Lower lobe of right lung (tissue), 2 donors: ENCODE results near the gene SLC39A3. TPM values are rescaled to one million over a fixed set of nuclear protein-coding genes. Genes with fewer than 3 reads are reported as not detected.

ENCODE experiments used
- ATAC-seq, 2 donors: fragments of 200-7000 bp; cut with Tn5 transposase; one replicate each; pipeline ENCODE4 v1.9.1; 2020 to 2022; ENCODE audit warnings: mild to moderate bottlenecking in 2 of 2, moderate library complexity in 2 of 2
- DNase-seq: peaks from one replicate; pipeline ENCODE4 v3.0.0-alpha.2; 2020
- H3K27ac ChIP-seq: fragments of 200-600 bp; one replicate; pipeline ENCODE4 v1.8.0; 2022
- H3K27me3 ChIP-seq: fragments of 200-600 bp; one replicate; pipeline ENCODE4 v1.8.0; 2022; ENCODE audit warnings: low read depth
- H3K36me3 ChIP-seq: fragments of 200-600 bp; one replicate; pipeline ENCODE4 v1.8.0; 2022; ENCODE audit warnings: mild to moderate bottlenecking
- H3K4me1 ChIP-seq: fragments of 200-600 bp; one replicate; pipeline ENCODE4 v1.8.0; 2022
- H3K4me3 ChIP-seq: fragments of 200-600 bp; one replicate; pipeline ENCODE4 v1.8.0; 2022; ENCODE audit warnings: mild to moderate bottlenecking
- H3K9me3 ChIP-seq: fragments of 200-600 bp; one replicate; pipeline ENCODE4 v1.8.0; 2022
- CTCF ChIP-seq: fragments of 200-600 bp; IDR thresholded peaks from one replicate; pipeline ENCODE4 v1.8.0; 2022; ENCODE audit warnings: antibody characterized with exemption, mild to moderate bottlenecking
- intact Hi-C: fragments of 100-400 bp; cut with DNase I; formaldehyde crosslinking; loops from one replicate; pipeline ENCODE4 v1.11.0; 2022
- total RNA-seq: library from RNA; stranded (reverse); fragmentation: NEBNext Ultra II Directional; extraction: Animal tissue kit (Norgen Biotek cat#: 25700); gene quantifications from one replicate; pipeline ENCODE4 v1.2.1, GENCODE V29; 2021
- donor health status: DM: no; HTN: yes; CAD: no; lungs with severe emphysema.

SLC39A3 gene
- total RNA-seq, 1 donor from 2014 or later = 24.4 TPM

DNA sequence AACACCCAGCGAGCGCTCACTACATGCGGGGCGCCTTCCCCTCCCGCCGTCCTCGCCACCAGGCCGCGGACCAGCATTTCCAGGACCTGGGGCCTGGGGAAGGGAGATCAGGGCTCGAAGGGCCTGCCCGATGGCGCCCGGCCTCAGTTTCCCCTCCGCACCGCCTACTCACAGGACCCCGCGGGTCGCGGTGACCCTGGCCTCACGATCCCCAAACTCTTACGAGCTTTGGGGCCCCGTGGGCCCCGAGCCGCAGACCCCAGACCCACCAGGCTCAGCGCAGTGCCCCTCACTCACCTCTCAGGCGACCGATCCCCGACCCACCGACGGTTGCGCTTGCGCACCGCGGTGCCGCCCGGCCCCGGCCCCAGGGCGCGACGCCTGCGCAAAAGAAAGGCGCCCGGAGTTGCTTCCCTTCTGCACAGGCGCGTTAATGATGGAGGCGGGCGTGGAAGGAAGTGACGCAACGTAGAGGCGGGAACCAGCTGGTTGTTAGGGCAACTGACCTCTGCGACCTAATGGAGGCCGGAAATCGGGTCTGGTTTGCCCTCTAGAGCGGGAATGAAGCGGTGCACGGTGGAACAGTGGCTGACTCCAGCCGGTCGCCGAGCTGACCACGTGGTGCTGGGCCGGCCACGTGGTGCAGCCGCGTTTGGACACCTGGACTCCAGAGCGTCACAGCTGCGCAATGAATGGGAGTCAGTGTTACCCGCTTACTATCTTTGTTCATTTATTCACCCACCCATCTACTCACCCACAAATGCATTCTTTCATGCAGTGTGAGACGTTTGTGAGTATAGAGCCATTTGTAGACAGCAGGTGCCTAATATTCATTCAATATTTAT, 43.3 kb upstream of the SLC39A3 start, which contains the start of gene SGTA:
Gene SGTA, minus strand, starts transcription at position 338 of the 845 bp plus-strand sequence. CDS start 14,205 bp downstream, outside the sequence.
- peak; percentile 92 to 94 for ATAC-seq

DNA sequence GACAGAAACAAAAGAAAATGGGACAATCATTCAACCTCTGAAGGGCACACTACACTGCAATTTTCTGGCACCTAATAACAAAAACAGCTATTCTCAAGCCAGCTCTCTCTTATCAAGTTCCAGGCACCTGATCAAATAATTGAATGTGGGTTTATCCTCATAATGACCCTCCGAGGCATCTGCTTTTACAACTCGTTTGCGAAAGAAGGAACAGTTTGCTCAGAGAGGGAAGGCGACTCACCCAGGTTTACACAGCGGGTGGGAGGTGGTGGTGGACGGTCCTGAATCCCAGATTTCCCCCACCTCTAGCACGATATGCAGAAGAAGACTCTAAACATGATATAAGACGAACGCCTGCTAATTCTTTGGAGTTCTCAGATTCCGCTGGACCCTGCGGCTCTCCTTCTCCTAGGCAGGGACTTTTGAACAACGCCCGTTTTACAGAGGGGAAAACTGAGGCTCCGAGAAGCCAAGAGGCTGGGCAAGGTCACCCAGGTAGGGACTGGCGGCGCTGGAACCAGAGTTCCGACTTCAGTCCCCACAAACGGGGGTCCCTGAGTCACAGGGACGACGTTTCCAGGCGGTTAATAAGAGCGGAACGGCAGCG, 42.6 kb upstream of the SLC39A3 start:
- peaks cover 2% of the 10 kb centered on the region for H3K36me3 ChIP-seq
- H3K27me3 ChIP-seq = no peaks in the 10 kb centered on the region
- ATAC-seq = no peak
- no peak for TF ChIP-seq CTCF
- intact Hi-C loops = no loop called here
- no peaks in the 10 kb centered on the region for H3K9me3 ChIP-seq
- H3K27ac ChIP-seq = peak overlapping the region; percentile 93
- peaks cover 50% of the 10 kb centered on the region for H3K4me1 ChIP-seq
- no peak for DNase-seq
- H3K4me3 ChIP-seq = peak overlapping the region; percentile 99

More for the DNA sequence above, 43.3 kb upstream of the SLC39A3 start, which contains the start of gene SGTA:
- peak; percentile 98 for DNase-seq
- intact Hi-C loops = no loop called here
- Histone ChIP-seq H3K27me3 (no peaks in the 10 kb centered on the region), H3K4me1 (peaks cover 50% of the 10 kb centered on the region), H3K4me3 (peak within 1 kb of the TSS; percentile 99), H3K27ac (peak within 1 kb of the TSS; percentile 93), H3K9me3 (no peaks in the 10 kb centered on the region), H3K36me3 (no peaks in the 10 kb centered on the region)
- TF ChIP-seq CTCF = peak; percentile 63

- Histone ChIP-seq H3K4me1 (peaks cover 48% of the 10 kb centered on the region), H3K27ac (no peak overlapping the region), H3K36me3 (peaks cover 9% of the 10 kb centered on the region), H3K9me3 (no peaks in the 10 kb centered on the region), H3K4me3 (no peak overlapping the region), H3K27me3 (no peaks in the 10 kb centered on the region)
- DNase-seq (no peak), ATAC-seq (no peak)
- TF ChIP-seq CTCF = no peak
- intact Hi-C loops = no loop called here
Measured at GRCh38 chr19:2780284-2780683, 40.5 kb upstream of the SLC39A3 start.

DNA sequence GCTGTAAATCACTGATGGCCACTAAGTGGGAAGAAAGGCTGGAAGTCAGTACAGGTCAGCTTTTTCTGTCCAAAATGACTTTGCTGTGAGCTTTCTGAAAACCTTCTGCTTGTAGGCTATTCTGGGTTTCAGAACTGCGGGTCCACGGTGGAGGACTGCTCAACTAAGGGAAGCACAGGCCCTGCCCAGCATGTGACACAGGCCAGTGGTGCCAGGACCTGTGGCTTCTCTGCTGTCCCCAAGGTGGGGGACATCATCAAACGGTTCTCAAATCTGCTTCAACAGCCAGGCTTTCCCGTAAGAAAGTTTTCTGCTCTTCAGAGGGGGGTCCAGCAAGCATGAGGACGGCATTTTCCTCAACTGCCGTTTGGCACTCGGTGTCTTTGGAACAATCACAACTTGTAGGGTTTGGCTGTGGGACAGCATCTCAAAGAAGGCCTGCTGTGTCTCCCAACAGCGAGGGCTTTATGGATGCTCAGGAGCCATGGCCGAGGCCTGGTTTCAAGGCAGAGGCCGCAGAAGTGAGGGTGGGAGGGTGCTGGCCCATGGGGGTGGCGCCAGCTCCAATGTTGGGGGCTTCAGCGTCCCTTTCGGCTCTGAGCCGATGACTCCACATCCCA, 39.4 kb upstream of the SLC39A3 start:
- Histone ChIP-seq H3K4me1 (peaks cover 49% of the 10 kb centered on the region), H3K9me3 (no peaks in the 10 kb centered on the region), H3K27me3 (no peaks in the 10 kb centered on the region), H3K36me3 (peaks cover 9% of the 10 kb centered on the region), H3K4me3 (no peak overlapping the region), H3K27ac (no peak overlapping the region)
- DNase-seq (no peak), ATAC-seq (no peak)
- intact Hi-C loops = no loop called here
- no peak for TF ChIP-seq CTCF

DNA sequence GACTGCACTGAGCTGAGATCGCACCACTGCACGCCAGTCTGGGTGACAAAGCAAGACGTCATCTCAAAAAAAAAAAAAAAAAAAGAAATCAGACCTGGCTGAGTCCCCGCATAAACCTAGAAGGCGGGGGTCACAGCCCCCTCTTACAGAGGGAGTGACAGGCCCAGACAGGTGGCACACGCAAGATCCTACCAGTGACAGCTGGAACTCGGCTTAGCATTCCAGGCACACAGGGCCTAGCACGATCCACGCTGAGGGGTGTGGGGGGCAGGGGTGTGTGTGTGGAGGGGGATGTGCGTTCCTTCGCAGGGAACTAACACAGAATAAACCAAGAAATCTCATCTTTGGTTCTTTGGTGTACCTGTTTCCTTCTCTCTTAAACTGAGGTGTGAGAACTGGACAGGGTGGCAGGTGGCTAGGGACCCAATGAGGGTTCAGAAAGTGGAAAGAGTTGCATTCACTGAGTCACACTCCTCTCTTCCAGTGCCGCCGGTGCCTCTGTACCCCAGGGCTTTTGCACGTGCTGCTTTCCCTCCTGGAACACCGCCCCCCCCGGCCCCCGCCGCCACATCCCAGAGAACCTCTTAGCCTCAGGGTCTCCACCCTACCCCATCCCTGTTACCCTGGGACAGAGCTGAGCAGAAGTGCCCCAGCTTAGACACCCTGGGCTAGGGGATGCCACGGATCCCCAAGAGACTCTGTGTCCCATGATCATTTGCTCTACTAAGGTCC, 38.3 kb upstream of the SLC39A3 start:
- TF ChIP-seq CTCF = no peak
- no peaks in the 10 kb centered on the region for H3K27me3 ChIP-seq
- intact Hi-C loops = no loop called here
- H3K36me3 ChIP-seq = peaks cover 9% of the 10 kb centered on the region
- no peaks in the 10 kb centered on the region for H3K9me3 ChIP-seq
- H3K27ac ChIP-seq = no peak overlapping the region
- DNase-seq = no peak
- ATAC-seq = no peak
- H3K4me1 ChIP-seq = peaks cover 45% of the 10 kb centered on the region
- H3K4me3 ChIP-seq = no peak overlapping the region
